Mammary microvascular endothelial cell (primary cell): ENCODE results near the gene DCTN3. TPM values are rescaled to one million over a fixed set of nuclear protein-coding genes. Genes with fewer than 3 reads are reported as not detected.

Experiments
- total RNA-seq: library from RNA; depleted of rRNA; stranded (reverse); fragments of >200 nt; gene quantifications from 2 replicates; pipeline ENCODE4 v1.2.3, GENCODE V29; 2015

The DCTN3 gene
- 141 and 162 TPM in 2 replicates for total RNA-seq

DNA sequence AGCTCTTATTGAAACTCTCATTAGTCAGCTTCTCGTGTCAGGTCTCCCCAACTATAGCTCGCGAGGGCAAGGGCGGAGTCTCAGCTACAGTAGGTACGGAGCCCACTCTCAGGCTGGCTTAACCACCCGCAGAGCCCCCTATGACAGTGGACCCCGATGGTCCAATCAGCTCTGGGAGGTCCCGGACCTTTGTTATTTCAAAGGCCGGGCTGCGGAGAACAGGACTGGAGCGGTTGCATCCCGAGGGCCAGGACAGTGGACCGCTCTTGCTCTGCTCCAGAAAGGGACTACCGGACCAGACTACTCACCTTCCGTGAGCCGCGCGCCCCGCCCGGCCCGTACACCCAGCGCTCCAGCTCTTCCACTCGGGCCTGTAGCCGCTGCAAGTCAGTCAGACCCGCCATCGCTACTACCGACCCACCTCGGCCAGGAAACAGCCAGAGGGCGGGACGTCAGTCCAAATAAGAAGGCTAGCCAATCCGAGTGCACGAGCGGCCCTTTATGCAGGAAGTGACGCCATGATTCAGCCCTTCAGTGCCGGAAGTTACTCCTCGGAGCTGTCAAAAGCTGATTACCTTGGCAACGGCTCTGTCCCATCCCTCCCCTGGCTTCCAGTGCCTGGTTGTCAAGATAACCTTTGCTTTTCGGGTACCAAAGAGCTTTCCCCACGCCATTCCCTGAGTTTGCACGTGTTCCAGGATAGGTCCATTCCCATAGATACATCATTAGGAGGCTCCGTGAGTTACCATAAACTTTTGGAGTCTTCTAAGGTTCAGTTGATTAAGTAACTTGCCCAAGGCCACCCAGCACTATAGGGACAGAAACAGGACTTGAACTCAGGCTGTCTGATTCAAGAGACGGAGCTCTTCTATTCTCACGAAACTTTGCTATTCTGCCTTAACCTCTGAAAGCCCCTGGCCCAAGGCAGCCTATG lies at the start of gene DCTN3:
Gene DCTN3, minus strand, starts transcription at position 435 of the 934 bp plus-strand sequence. Its CDS starts 31 bp downstream, at position 404.

DNA sequence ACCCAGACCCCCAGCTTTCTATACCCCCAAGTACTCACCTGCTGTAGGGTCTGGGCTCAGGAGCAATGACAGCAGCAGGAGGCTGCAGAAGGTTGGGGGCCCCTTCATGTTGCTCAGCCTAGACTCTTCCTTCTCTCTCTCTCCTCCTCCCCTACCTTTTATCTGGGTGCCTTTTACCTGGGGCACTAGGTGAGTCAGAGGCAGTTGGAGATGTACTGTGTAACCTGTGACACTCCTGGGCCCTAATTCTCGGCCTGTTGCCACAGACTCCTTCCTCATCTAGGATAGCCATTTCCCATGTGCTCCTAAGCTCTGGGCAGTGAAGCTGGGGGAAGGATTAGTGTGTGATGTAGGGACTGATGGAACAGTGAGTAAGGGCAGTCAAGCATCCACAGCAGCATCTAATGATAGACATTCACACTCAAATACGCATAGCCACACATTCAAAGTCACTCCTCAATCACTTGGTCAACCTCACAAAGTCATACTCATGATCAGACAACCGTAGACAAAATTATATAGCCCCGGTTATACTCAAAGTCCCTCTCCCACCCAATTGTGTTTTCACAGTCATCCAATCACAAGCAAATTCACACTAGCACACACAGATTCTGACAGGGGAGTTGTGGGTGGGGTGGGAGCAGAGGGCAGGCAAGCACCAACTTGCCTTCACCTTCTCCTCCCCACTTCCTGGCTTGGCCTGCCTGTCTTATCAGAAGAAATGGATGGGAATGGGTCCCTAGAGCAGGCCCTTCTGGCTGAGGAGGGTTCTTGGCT lies 42.4 kb upstream of the DCTN3 start, which contains the start of gene CCL27:
Gene CCL27, minus strand, starts transcription at position 132 of the 777 bp plus-strand sequence. Its CDS starts 24 bp downstream, at position 108.

GRCh38 chr9:34651876-34652601 lies 31.7 kb upstream of the DCTN3 start, which contains the start of gene IL11RA:
TSS of gene IL11RA (plus strand) at chr9:34652185. CDS start at chr9:34655218, 3,033 bp downstream.

DNA sequence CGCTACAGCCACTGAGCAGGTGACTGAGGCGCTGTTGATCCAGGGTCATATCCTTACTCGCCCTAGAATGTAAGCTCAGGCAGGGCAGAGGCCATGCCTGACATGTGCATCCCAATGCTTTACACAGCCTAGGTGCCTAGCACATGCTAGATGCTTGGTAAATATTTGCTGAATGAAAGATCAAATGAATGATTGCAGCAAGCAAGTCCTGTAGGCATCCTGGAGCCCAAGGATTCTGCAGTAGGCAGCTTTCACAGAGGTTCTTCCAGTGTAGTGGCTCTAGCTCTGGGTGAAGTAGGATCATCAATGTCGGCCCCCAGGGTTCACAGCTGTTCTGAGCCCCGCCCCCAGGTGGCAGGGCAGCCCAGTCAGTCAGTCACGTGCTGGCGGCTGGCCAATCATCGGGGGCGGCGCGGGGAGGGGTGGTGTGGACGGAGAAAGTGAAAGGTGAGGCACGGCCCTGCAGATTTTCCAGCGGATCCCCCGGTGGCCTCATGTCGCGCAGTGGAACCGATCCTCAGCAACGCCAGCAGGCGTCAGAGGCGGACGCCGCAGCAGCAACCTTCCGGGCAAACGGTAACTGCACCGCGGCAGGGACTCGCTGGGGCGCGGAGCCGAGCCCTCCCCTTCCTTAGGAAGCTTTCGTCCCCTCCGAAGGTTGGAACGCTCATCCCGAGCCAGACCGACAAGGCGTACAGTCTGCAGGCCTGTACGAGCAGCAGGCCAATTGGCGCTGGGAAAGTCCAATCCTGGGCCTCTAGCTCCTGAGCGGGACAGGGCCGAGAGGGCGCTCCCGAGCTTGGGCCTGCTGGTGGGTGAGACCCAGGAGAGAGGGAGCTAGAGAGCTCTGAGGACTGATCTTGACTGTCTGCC lies 26.2 kb upstream of the DCTN3 start, which contains the start of gene GALT:
Gene GALT, plus strand, starts transcription at position 465 of the 873 bp plus-strand sequence. Its CDS starts 30 bp downstream, at position 495.

DNA sequence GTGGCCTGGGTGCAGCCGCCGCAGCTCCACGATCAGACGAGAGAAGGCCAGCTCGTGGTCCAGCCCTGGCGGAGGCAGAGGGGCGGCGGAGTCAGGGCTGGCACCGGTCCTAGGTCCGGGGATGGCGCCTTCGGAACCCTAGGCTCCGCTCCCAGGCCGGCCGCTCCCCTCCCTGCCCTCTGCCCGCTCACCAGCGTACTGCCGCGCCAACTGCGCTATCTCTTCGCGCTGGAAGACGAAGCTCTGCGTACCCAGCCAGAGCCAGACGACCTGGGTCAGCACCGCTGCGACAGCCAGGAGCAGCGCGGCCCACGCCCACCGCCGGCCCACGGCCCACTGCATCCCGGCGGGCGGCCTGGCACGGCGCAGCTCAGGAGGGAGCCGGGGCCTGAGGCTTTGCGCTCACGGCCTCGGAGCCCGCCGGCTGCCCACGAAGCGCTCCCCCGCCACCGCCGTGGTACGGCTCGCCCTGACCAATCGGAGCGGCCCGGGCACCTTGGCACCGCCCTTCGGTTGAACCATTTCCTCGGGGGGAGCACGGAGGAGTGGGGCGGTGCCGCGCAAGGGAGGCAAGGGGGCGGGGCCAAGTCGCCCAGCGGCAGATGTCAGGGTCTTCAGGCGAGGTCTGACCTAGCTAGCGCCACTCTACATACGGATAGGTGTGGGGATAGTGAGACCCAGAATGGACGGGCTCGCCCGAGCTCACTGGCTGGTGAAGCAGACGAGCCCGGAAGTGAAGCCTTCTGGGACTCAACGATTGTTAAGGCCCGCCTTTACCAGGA lies 17.3 kb upstream of the DCTN3 start, which contains the start of gene SIGMAR1:
Gene SIGMAR1, minus strand, starts transcription at position 432 of the 782 bp plus-strand sequence. Its CDS starts 90 bp downstream, at position 342.

DNA sequence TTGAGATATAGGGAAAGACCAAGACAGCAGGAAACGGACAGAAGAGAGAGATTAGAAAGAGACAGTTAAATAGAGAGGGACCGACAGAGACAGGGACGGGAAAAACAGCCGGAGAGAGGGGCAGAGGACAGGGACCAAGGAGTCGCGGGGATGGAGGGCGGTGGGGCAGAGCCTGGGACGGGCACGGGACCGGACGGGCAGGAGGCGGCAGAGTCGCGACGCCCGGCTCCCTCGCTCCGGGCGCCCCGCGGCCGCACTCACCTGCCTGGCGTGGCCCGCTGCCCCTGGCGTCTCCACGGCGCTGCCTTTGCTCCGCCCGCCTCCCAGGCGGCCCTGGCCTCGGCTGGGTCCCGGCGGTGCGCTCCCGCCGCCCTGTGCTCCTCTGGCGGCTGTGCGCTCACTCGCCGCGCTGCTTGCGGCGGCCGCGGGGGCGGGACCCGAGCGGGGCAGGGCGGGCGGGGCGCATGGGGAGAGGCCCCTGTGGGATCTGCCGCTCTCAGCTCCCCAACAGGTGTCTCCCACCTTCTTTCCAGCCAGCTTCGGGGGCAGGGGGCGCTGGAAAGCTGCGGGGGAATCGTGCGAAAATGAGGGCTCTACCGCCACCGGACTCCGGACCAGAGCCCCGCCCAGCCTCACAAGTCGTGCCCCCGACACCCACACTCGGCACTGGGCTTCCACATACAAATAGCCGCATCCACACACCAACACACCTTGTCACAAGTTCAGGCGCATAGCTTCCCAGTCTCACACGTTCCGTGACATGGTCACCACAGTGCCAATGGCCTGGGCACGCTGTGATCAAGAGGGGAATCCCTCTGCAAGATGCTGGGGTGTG lies 8.6 kb upstream of the DCTN3 start, which contains the start of gene ARID3C:
Gene ARID3C, minus strand, starts transcription at position 411 of the 835 bp plus-strand sequence. CDS start 1,052 bp downstream, outside the sequence.

GRCh38 chr9:34611811-34612787 lies 8.2 kb downstream of the DCTN3 start, which contains the start of gene RPP25L:
TSS of gene RPP25L (minus strand) at chr9:34612097. CDS start at chr9:34611296, 801 bp downstream.

DNA sequence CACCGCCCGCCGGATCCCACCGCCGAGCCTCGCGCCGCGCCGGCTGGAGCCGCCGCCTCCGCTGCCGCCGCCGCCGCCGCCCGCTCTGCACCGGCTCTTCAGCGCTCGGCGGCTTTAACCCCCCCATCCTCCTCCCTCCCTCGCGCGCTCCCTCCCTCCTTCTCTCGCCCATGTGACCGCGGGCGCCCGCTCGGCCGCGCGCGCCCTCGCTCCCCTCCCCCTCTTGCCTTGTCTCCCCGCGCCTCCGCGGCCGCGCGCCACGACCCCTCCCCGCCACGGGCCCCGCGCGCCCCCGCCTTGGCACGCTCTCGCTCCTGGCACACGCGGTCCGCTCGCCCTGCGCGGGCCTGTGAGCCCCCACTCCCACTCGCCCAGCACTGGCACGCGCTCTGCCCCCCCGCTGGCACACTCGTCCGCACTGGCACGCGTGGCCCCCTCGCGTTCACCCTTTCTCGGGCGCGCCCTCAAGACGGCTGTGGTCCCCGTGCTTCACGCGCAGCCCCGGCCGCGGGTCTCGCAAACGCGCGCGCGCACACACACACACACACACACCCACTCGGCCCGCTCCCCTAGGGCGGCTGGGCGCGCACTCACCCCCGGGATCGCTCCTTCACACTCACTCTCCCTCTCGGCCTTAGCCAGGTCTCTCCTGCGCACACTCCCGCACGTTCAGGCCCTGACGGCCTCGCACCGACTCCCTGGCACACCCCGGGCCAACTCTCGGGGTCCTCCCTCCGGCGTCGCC lies 30.5 kb downstream of the DCTN3 start, which contains the start of gene CNTFR:
Gene CNTFR, minus strand, starts transcription at position 89 of the 745 bp plus-strand sequence. CDS start 20,743 bp downstream, outside the sequence.

Other genes starting within 250 kb of the DCTN3 start
- 6.1 and 7.4 TPM in 2 replicates for gene MYORG, start 243.6 kb downstream of the DCTN3 start, total RNA-seq
- gene FAM219A, start 161.9 kb downstream of the DCTN3 start, total RNA-seq, result 26.9 and 32.8 TPM in 2 replicates
- not detected in 2 replicates for gene DNAI1, start 161.7 kb downstream of the DCTN3 start, total RNA-seq
- not detected in 2 replicates for gene ENHO, start 97.5 kb downstream of the DCTN3 start, total RNA-seq
- gene CNTFR, start 30.8 kb downstream of the DCTN3 start, total RNA-seq, result not detected in 2 replicates
- gene RPP25L, start 8.4 kb downstream of the DCTN3 start, total RNA-seq, result 36.1 and 37.3 TPM in 2 replicates
- 0.34 TPM in 1 of 2 replicates, not detected in the other for gene ARID3C, start 8.6 kb upstream of the DCTN3 start, total RNA-seq
- gene SIGMAR1, start 17.3 kb upstream of the DCTN3 start, total RNA-seq, result 123 and 148 TPM in 2 replicates
- 17.2 and 18.5 TPM in 2 replicates for gene GALT, start 26.2 kb upstream of the DCTN3 start, total RNA-seq
- 9.8 and 13.6 TPM in 2 replicates for gene IL11RA, start 31.7 kb upstream of the DCTN3 start, total RNA-seq
- gene CCL27, start 42.2 kb upstream of the DCTN3 start, total RNA-seq, result not detected in 2 replicates
- not detected in 2 replicates for gene CCL19, start 70.8 kb upstream of the DCTN3 start, total RNA-seq
- gene CCL21, start 89.6 kb upstream of the DCTN3 start, total RNA-seq, result 0.20 and 0.53 TPM in 2 replicates